B cell (primary cell): ENCODE data around the gene ADK. TPM values are rescaled to one million over a fixed set of nuclear protein-coding genes. Genes with fewer than 3 reads are reported as not detected.
A peak's percentile ranks its signal among the peaks of the same experiment; 100 is the strongest.

ENCODE experiments used
- ATAC-seq: fragments of 200-7000 bp; cut with Tn5 transposase; one replicate; pipeline ENCODE4 v1.10.0; 2021; ENCODE audit warnings: low read depth, mild to moderate bottlenecking, moderate number of reproducible peaks, moderate library complexity
- CTCF ChIA-PET: fragments of 350-600 bp; sonication (Branson Sonifier 250); formaldehyde crosslinking; loops from one replicate; lab custom pipeline; 2021; ENCODE audit warnings: antibody characterized with exemption, inconsistent platforms; lab: Charles Lee
- POLR2A ChIA-PET: fragments of 350-600 bp; sonication (Branson Sonifier 250); formaldehyde crosslinking; loops from one replicate; lab custom pipeline; 2021; ENCODE audit warnings: antibody characterized with exemption; lab: Charles Lee
- DNase-seq: peaks from one replicate; pipeline ENCODE4 v3.0.0; 2013
- H2AFZ ChIP-seq: 2 replicates; pipeline ENCODE4 v1.6.1; 2012; ENCODE audit warnings: mild to moderate bottlenecking, low read depth, low read length; ENCODE audit not compliant: insufficient read depth, poor library complexity, severe bottlenecking
- H3K27ac ChIP-seq, 2 donors: 1 replicate in 1 of 2; 2 replicates in 1 of 2; pipeline ENCODE4 v1.5.1; 2012 to 2013; ENCODE audit warnings: low read length in 2 of 2, mild to moderate bottlenecking in 2 of 2, moderate library complexity in 1 of 2
- H3K27me3 ChIP-seq, 4 experiments: fragments of 200-600 bp in 1 of 4; sonication (generic) in 1 of 4; replicated peaks in 1 of 4; 1 replicate in 2 of 4; 2 replicates in 2 of 4; pipeline versions ENCODE4 v1.6.1 to v1.7.0; 2013 to 2016; ENCODE audit warnings: low read length in 3 of 4, mild to moderate bottlenecking in 2 of 4, mixed read lengths in 1 of 4, moderate library complexity in 1 of 4; ENCODE audit not compliant: insufficient read depth in 4 of 4, control insufficient read depth in 3 of 4; ENCODE audit errors: control extremely low read depth in 1 of 4
- H3K36me3 ChIP-seq, 2 experiments: replicated peaks in 1 of 2; 1 replicate in 1 of 2; 2 replicates in 1 of 2; pipeline versions ENCODE4 v1.6.1 to v1.7.1; 2013; ENCODE audit warnings: low read length in 1 of 2; ENCODE audit not compliant: insufficient read depth in 2 of 2, control insufficient read depth in 1 of 2; ENCODE audit errors: control extremely low read depth in 1 of 2, extremely low read depth in 1 of 2
- H3K4me1 ChIP-seq, 2 donors: fragments of 200-600 bp in 1 of 2; sonication (generic) in 1 of 2; 1 replicate in 1 of 2; 2 replicates in 1 of 2; pipeline versions ENCODE4 v1.5.1 to v1.6.1; 2013 to 2017; ENCODE audit warnings: low read length in 2 of 2; ENCODE audit not compliant: control insufficient read depth in 2 of 2, insufficient read depth in 2 of 2
- H3K4me2 ChIP-seq: replicated peaks from 2 replicates; pipeline ENCODE3; 2012; ENCODE audit warnings: mild to moderate bottlenecking, low read depth, low read length; ENCODE audit not compliant: poor library complexity, severe bottlenecking
- H3K4me3 ChIP-seq, 5 experiments: fragments of 200-600 bp in 1 of 5; sonication (generic) in 1 of 5; 1 replicate in 3 of 5; 2 replicates in 2 of 5; pipeline versions ENCODE4 v1.5.1 to v1.7.0; 2011 to 2016; ENCODE audit warnings: low read length in 4 of 5, mild to moderate bottlenecking in 4 of 5, low read depth in 2 of 5, control low read depth in 1 of 5, moderate library complexity in 1 of 5; ENCODE audit not compliant: insufficient read depth in 1 of 5; ENCODE audit errors: control extremely low read depth in 1 of 5, extremely low read depth in 1 of 5
- H3K79me2 ChIP-seq: fragments of 200-600 bp; sonication (generic); one replicate; pipeline ENCODE4 v1.6.0; 2016; ENCODE audit warnings: low read length; ENCODE audit not compliant: control insufficient read depth, insufficient read depth
- H3K9ac ChIP-seq: fragments of 200-600 bp; sonication (generic); 2 replicates; pipeline ENCODE4 v1.6.1; 2017; ENCODE audit warnings: mild to moderate bottlenecking, low read length, moderate library complexity
- H3K9me3 ChIP-seq, 3 donors: one replicate each; pipeline versions ENCODE4 v1.6.1 to v1.7.1; 2013; ENCODE audit warnings: low read length in 2 of 3; ENCODE audit not compliant: control insufficient read depth in 2 of 3, insufficient read depth in 1 of 3; ENCODE audit errors: control extremely low read depth in 1 of 3
- H4K20me1 ChIP-seq: 2 replicates; pipeline ENCODE4 v1.6.0; 2012; ENCODE audit warnings: mild to moderate bottlenecking, low read length; ENCODE audit not compliant: insufficient read depth, control insufficient read depth, poor library complexity, severe bottlenecking
- H3K27ac Mint-ChIP-seq: one replicate; pipeline ENCODE4 v1.8.0; 2021; ENCODE audit warnings: mixed read lengths
- H3K27me3 Mint-ChIP-seq: one replicate; pipeline ENCODE4 v1.8.0; 2021; ENCODE audit warnings: mixed read lengths
- H3K4me1 Mint-ChIP-seq: one replicate; pipeline ENCODE4 v1.8.0; 2021; ENCODE audit warnings: mixed read lengths
- H3K4me3 Mint-ChIP-seq: one replicate; pipeline ENCODE4 v1.8.0; 2021; ENCODE audit warnings: mixed read lengths
- H3K9me3 Mint-ChIP-seq: one replicate; pipeline ENCODE4 v1.8.0; 2022; ENCODE audit warnings: mixed read lengths; ENCODE audit not compliant: insufficient read depth
- CTCF ChIP-seq: fragments of 200-600 bp; IDR thresholded peaks from one replicate; pipeline ENCODE4 v1.8.0; 2022; ENCODE audit warnings: antibody characterized with exemption, mild to moderate bottlenecking
- EZH2 ChIP-seq: IDR thresholded peaks from 2 replicates; pipeline ENCODE4 v1.6.1; 2012; ENCODE audit warnings: borderline replicate concordance, low read depth, mild to moderate bottlenecking, moderate library complexity, low read length; ENCODE audit not compliant: insufficient read depth, poor library complexity, severe bottlenecking
- WGBS: methylation state at CpG from one replicate; pipeline ENCODE4 v1.1.5; 2013; ENCODE audit warnings: missing lambda C conversion rate; ENCODE audit not compliant: insufficient coverage; 5-methylcytosine and 5-hydroxymethylcytosine counted together
- intact Hi-C: fragments of 100-400 bp; cut with micrococcal nuclease; formaldehyde crosslinking; loops from one replicate; pipeline ENCODE4 v1.10.0; 2022
- polyA plus RNA-seq: library from polyadenylated mRNA; depleted of rRNA; stranded (reverse); fragments of >200 nt; gene quantifications from 2 replicates; pipeline ENCODE4 v1.2.3, GENCODE V29; 2012
- total RNA-seq, 2 donors: library from RNA; stranded (reverse); fragments of 120-200 nt in 1 of 2; gene quantifications; 1 replicate in 1 of 2; 2 replicates in 1 of 2; pipeline versions ENCODE4 v1.2.3 to v1.2.4, GENCODE V29; 2013 to 2022

The ADK gene
- total and polyA plus RNA-seq, 2 donors (not counting 1 experiment from before 2014, with no cell fraction given), result 37.2 to 52.6 TPM

GRCh38 chr10:74379474-74379873 lies 228.5 kb downstream of the ADK start:
- Histone ChIP-seq H3K27me3 (no peaks in the 10 kb centered on the region), H3K4me2 (no peak overlapping the region), H4K20me1 (peaks cover 4% of the 10 kb centered on the region), H3K27ac (peak overlapping the region in 1 of 2 donors; percentile 24), H3K36me3 (peaks cover 0 to 3% of the 10 kb centered on the region in 2 experiments), H3K9ac (no peak overlapping the region), H3K9me3 (peaks cover 0 to 2% (median 0%) of the 10 kb centered on the region in 3 donors), H3K79me2 (peaks cover 42% of the 10 kb centered on the region), H3K4me1 (peaks cover 12 to 30% of the 10 kb centered on the region in 2 donors), H3K4me3 (no peak overlapping the region), H2AFZ (no peak overlapping the region)
- Mint-ChIP-seq H3K27me3 (no peaks in the 10 kb centered on the region), H3K27ac (no peak overlapping the region), H3K4me1 (peaks cover 34% of the 10 kb centered on the region), H3K4me3 (no peak overlapping the region), H3K9me3 (peaks cover 2% of the 10 kb centered on the region)
- DNase-seq (no peak), ATAC-seq (no peak)
- intact Hi-C loops, result no loop called here
- CTCF ChIA-PET, result no interaction called here
- no peak for TF ChIP-seq EZH2
- TF ChIP-seq CTCF, result no peak
- WGBS, result no CpG with 5 or more reads among the region's 3 CpGs
- POLR2A ChIA-PET, result no interaction called here

- Mint-ChIP-seq H3K9me3 (peaks cover 2% of the 10 kb centered on the region), H3K27ac (peak overlapping the region; percentile 66), H3K27me3 (no peaks in the 10 kb centered on the region), H3K4me3 (no peak overlapping the region), H3K4me1 (peaks cover 43% of the 10 kb centered on the region)
- CTCF ChIA-PET, result no interaction called here
- H3K4me1 ChIP-seq, result peaks cover 21 to 40% of the 10 kb centered on the region in 2 donors
- POLR2A ChIA-PET, result no interaction called here
- peaks cover 36% of the 10 kb centered on the region for H3K79me2 ChIP-seq
- no peak overlapping the region for H3K9ac ChIP-seq
- H3K27me3 ChIP-seq, result no peaks in the 10 kb centered on the region
- H4K20me1 ChIP-seq, result no peaks in the 10 kb centered on the region
- DNase-seq, result no peak
- no peak overlapping the region for H3K4me2 ChIP-seq
- H3K36me3 ChIP-seq, result peaks cover 0 to 3% of the 10 kb centered on the region in 2 experiments
- peaks cover 0 to 2% (median 0%) of the 10 kb centered on the region in 3 donors for H3K9me3 ChIP-seq
- no peak overlapping the region for H2AFZ ChIP-seq
- no CpG with 5 or more reads among the region's 1 CpG for WGBS
- no peak for ATAC-seq
- no peak for TF ChIP-seq EZH2
- TF ChIP-seq CTCF, result no peak
- no peak overlapping the region for H3K27ac ChIP-seq
- H3K4me3 ChIP-seq, result no peak overlapping the region
- intact Hi-C loops, result loop anchor here (10.0 kb wide), 1 partner anchor 46 kb away; no protein-coding TSS in a partner anchor
Observed at GRCh38 chr10:74380795-74381194, 229.8 kb downstream of the ADK start.
